HepG2 (cell line): ENCODE measurements around the gene CYYR1. TPM values are rescaled to one million over a fixed set of nuclear protein-coding genes. Genes with fewer than 3 reads are reported as not detected.

Source experiments
- ATAC-seq: fragments of 200-7000 bp; cut with Tn5 transposase; 3 replicates; pipeline ENCODE4 v1.9.1; 2020; ENCODE audit warnings: mild to moderate bottlenecking, moderate library complexity
- BruUV-seq: library from RNA; stranded (reverse); fragments of 400-500 nt; replicated peaks from 2 replicates; lab custom pipeline; 2021; lab: Mats Ljungman, UMichigan
- CTCF ChIA-PET: fragments of 300-600 bp; formaldehyde crosslinking; extraction: SDS; loops from one replicate; lab custom pipeline; 2021; ENCODE audit warnings: low total read pairs, inconsistent platforms, low intra/inter-chr PET ratio; lab: Yijun Ruan, JAX
- POLR2A ChIA-PET: fragments of 350-600 bp; sonication (Branson Sonifier 250); formaldehyde crosslinking; loops from one replicate; lab custom pipeline; 2020; ENCODE audit warnings: antibody characterized with exemption, inconsistent platforms; lab: Yijun Ruan, JAX
- DNase-seq: peaks from one replicate; pipeline ENCODE4 v3.0.0-alpha.2; 2015; ENCODE audit warnings: low spot score
- FAIRE-seq: peaks from 3 replicates; lab custom pipeline; 2011; peaks lifted over from hg19 to GRCh38; lab: Jason Lieb, UNC
- H2AFZ ChIP-seq: one replicate; pipeline ENCODE4 v1.6.1; 2011; ENCODE audit warnings: low read length, inconsistent platforms
- H3K27ac ChIP-seq: fragments of 300-600 bp; 3 replicates; pipeline ENCODE4 v1.8.0; 2011; ENCODE audit warnings: mixed run types, mild to moderate bottlenecking, mixed read lengths, low read length, inconsistent platforms; ENCODE audit not compliant: insufficient read depth; ENCODE audit errors: extremely low read length
- H3K27me3 ChIP-seq, 2 experiments: fragments of 200-600 bp in 1 of 2; 2 replicates in 1 of 2; 3 replicates in 1 of 2; pipeline versions ENCODE4 v1.6.0 to v1.8.0; 2011; ENCODE audit warnings: low read length in 2 of 2, mild to moderate bottlenecking in 2 of 2, moderate library complexity in 2 of 2, inconsistent platforms in 1 of 2; ENCODE audit not compliant: insufficient read depth in 2 of 2, control insufficient read depth in 1 of 2
- H3K36me3 ChIP-seq, 2 experiments: fragments of 200-600 bp in 1 of 2; replicated peaks in 1 of 2; 2 replicates in 1 of 2; 3 replicates in 1 of 2; pipeline versions ENCODE4 v1.5.1 to v1.8.0; 2011; ENCODE audit warnings: low read length in 2 of 2, inconsistent platforms in 1 of 2; ENCODE audit not compliant: insufficient read depth in 2 of 2, control insufficient read depth in 1 of 2
- H3K4me1 ChIP-seq: 2 replicates; pipeline ENCODE4 v1.5.1; 2012; ENCODE audit warnings: low read length, inconsistent platforms; ENCODE audit not compliant: insufficient read depth
- H3K4me2 ChIP-seq: 2 replicates; pipeline ENCODE4 v1.6.0; 2011; ENCODE audit warnings: low read depth, low read length, inconsistent platforms
- H3K4me3 ChIP-seq, 3 experiments: fragments of 200-600 bp in 1 of 3; sonication (generic), shearing (Covaris generic) in 1 of 3; replicated peaks in 1 of 3; 2 replicates each; pipeline ENCODE4 v1.5.1; 2011 to 2016; ENCODE audit warnings: low read length in 3 of 3, inconsistent platforms in 2 of 3, low read depth in 2 of 3, mild to moderate bottlenecking in 2 of 3, control low read depth in 1 of 3, mixed read lengths in 1 of 3; ENCODE audit not compliant: insufficient read depth in 1 of 3
- H3K79me2 ChIP-seq: one replicate; pipeline ENCODE4 v1.6.1; 2011; ENCODE audit warnings: low read length, inconsistent platforms; ENCODE audit not compliant: insufficient read depth
- H3K9ac ChIP-seq: 2 replicates; pipeline ENCODE4 v1.6.0; 2011; ENCODE audit warnings: mild to moderate bottlenecking, low read depth, low read length, inconsistent platforms; ENCODE audit not compliant: insufficient read depth
- H3K9me3 ChIP-seq: 2 replicates; pipeline ENCODE4 v1.5.1; 2012; ENCODE audit warnings: mild to moderate bottlenecking, low read length
- H4K20me1 ChIP-seq: 2 replicates; pipeline ENCODE4 v1.6.0; 2011; ENCODE audit warnings: inconsistent platforms, mild to moderate bottlenecking, low read length, moderate library complexity; ENCODE audit not compliant: insufficient read depth
- FOSL2 ChIP-seq: sonication (generic); formaldehyde crosslinking; IDR thresholded peaks from 2 replicates; pipeline ENCODE4 v1.4.0; 2020; ENCODE audit warnings: missing genetic modification reagents
- FOXK2 ChIP-seq: fragments of 450-650 bp; IDR thresholded peaks from 2 replicates; pipeline ENCODE4 v1.6.1; 2016
- FOXM1 ChIP-seq: sonication (generic); formaldehyde crosslinking; IDR thresholded peaks from 2 replicates; pipeline ENCODE4 v1.5.0; 2020; ENCODE audit warnings: missing genetic modification reagents
- HOXA5 ChIP-seq: sonication (generic); formaldehyde crosslinking; IDR thresholded peaks from 2 replicates; pipeline ENCODE4 v1.4.0; 2020; ENCODE audit warnings: missing genetic modification reagents
- IKZF1 ChIP-seq: fragments of 450-650 bp; IDR thresholded peaks from 2 replicates; pipeline ENCODE4 v1.7.1; 2016
- MAFK ChIP-seq, 2 experiments: IDR thresholded peaks in 1 of 2; conservative IDR thresholded peaks in 1 of 2; 2 replicates each; pipeline ENCODE4 v1.6.1; 2011; ENCODE audit warnings: improper control_type of control experiment in 2 of 2, low read length in 2 of 2
- NKX3-1 ChIP-seq: sonication (generic); formaldehyde crosslinking; IDR thresholded peaks from 2 replicates; pipeline ENCODE4 v1.5.0; 2020; ENCODE audit warnings: missing genetic modification reagents
- POLR2A ChIP-seq, 2 experiments: IDR thresholded peaks; 2 replicates each; pipeline ENCODE4 v1.6.1; 2011; ENCODE audit warnings: low read depth in 2 of 2, low read length in 2 of 2, mild to moderate bottlenecking in 1 of 2, moderate library complexity in 1 of 2; ENCODE audit not compliant: insufficient read depth in 1 of 2
- SCMH1 ChIP-seq: sonication (generic); formaldehyde crosslinking; IDR thresholded peaks from 2 replicates; pipeline ENCODE4 v1.9.0; 2021; ENCODE audit warnings: missing genetic modification reagents, mild to moderate bottlenecking, borderline replicate concordance
- SRSF4 ChIP-seq: fragments of 200-400 bp; formaldehyde crosslinking; IDR thresholded peaks from one replicate; pipeline ENCODE4 v1.6.1; 2018; ENCODE audit warnings: mild to moderate bottlenecking, low read depth, low read length, moderate library complexity; ENCODE audit not compliant: poor library complexity, severe bottlenecking
- YEATS2 ChIP-seq: sonication (generic); formaldehyde crosslinking; IDR thresholded peaks from 2 replicates; pipeline ENCODE4 v1.4.0; 2020; ENCODE audit warnings: missing genetic modification reagents, borderline replicate concordance
- ZNF607 ChIP-seq: sonication (generic); formaldehyde crosslinking; IDR thresholded peaks from 2 replicates; pipeline ENCODE4 v1.5.1; 2020; ENCODE audit warnings: missing genetic modification reagents, mild to moderate bottlenecking, borderline replicate concordance
- WGBS: methylation state at CpG from one replicate; pipeline ENCODE4 v1.1.6; 2017; ENCODE audit warnings: low lambda C conversion rate; 5-methylcytosine and 5-hydroxymethylcytosine counted together
- in situ Hi-C: cut with HindIII; loops from 2 replicates; pipeline ENCODE4 v1.10.0; 2017; ENCODE audit warnings: low pct_unique_long_range_greater_than_20kb; ENCODE audit not compliant: extremely low pct_ligation_motif_present
- intact Hi-C: fragments of 100-400 bp; cut with micrococcal nuclease; formaldehyde crosslinking; loops from one replicate; pipeline ENCODE4 v1.10.0; 2022; ENCODE audit not compliant: unreplicated experiment
- polyA plus RNA-seq, 8 experiments: library from polyadenylated mRNA; depleted of rRNA in 3 of 8; stranded (reverse) in 7 of 8; unstranded in 1 of 8; fragments of >200 nt; fragmentation: Illumina TruSeq in 4 of 8; extraction: Trizol in 4 of 8; gene quantifications; 2 replicates each; pipeline versions ENCODE4 v1.2.1 to v1.2.3, GENCODE V29; 2011 to 2016; ENCODE audit warnings: low read depth in 4 of 8, missing spikeins in 1 of 8, mixed read lengths in 1 of 8; ENCODE audit not compliant: insufficient read depth in 1 of 8
- total RNA-seq, 5 experiments: library from RNA; depleted of rRNA; stranded (reverse); fragments of >200 nt; fragmentation: Illumina TruSeq; extraction: Trizol; gene quantifications; 2 replicates each; pipeline ENCODE4 v1.2.3, GENCODE V29; 2016; ENCODE audit warnings: low read depth in 1 of 5
- TF ChIP-seq, protein P1 (sequence below): sonication (generic); formaldehyde crosslinking; IDR thresholded peaks from 2 replicates; pipeline ENCODE4 v1.5.1; 2020; ENCODE audit warnings: mild to moderate bottlenecking, missing genetic modification reagents, moderate library complexity
- TF ChIP-seq, protein P2 (sequence below): sonication (generic); formaldehyde crosslinking; IDR thresholded peaks from 2 replicates; pipeline ENCODE4 v1.4.0; 2020; ENCODE audit warnings: missing genetic modification reagents
- TF ChIP-seq, protein P3 (sequence below): sonication (generic); formaldehyde crosslinking; IDR thresholded peaks from 2 replicates; pipeline ENCODE4 v1.8.0; 2022; ENCODE audit warnings: missing genetic modification reagents, mild to moderate bottlenecking, borderline replicate concordance
- TF ChIP-seq, protein P4 (sequence below): sonication (generic); formaldehyde crosslinking; IDR thresholded peaks from 2 replicates; pipeline ENCODE4 v1.5.1; 2020; ENCODE audit warnings: missing genetic modification reagents, mild to moderate bottlenecking, borderline replicate concordance
- TF ChIP-seq, protein P5 (sequence below): sonication (generic); IDR thresholded peaks from 2 replicates; pipeline ENCODE4 v1.6.1; 2016; ENCODE audit warnings: low read depth, borderline replicate concordance

The CYYR1 gene
- total and polyA plus RNA-seq, 2 of the 13 experiments (the other 11 are each of a cell fraction or from before 2014, with no cell fraction given) = not detected

DNA sequence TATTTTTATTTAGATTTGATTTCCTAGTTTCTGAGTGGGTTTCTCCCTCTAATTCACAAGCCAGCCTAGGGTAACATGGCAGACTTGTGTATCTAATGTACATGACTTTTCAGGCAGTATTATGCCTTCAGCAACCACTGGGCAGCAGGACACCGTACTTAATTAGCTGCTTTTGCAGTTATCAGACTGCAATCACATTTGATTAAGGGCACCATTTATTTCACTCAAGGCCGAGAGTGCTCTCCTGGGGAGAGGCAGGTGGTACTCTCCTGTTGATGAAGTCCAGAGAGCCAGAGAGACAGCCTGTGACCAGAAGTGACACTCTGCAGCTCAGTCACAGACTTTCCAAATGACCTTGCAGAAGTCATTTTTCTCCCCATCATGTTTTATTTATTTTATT is 18.7 kb downstream of the CYYR1 start:
- Histone ChIP-seq H3K36me3 (no peaks in the 10 kb centered on the region), H3K79me2 (no peaks in the 10 kb centered on the region), H3K9ac (no peak overlapping the region), H3K27ac (no peak overlapping the region), H3K9me3 (peaks cover 82% of the 10 kb centered on the region), H3K4me3 (no peak overlapping the region), H3K4me1 (no peaks in the 10 kb centered on the region), H3K27me3 (no peaks in the 10 kb centered on the region), H3K4me2 (no peak overlapping the region), H2AFZ (no peak overlapping the region), H4K20me1 (no peaks in the 10 kb centered on the region)
- WGBS = 0% methylated on average over 2 of the region's 2 CpGs
- no TSS peak for BruUV-seq
- intact Hi-C loops = no loop called here
- CTCF ChIA-PET = no interaction called here
- POLR2A ChIA-PET = no interaction called here
- FAIRE-seq = no peak
- ATAC-seq = no peak
- in situ Hi-C loops = no loop called here
- DNase-seq = no peak
- TF ChIP-seq, protein P1, sequence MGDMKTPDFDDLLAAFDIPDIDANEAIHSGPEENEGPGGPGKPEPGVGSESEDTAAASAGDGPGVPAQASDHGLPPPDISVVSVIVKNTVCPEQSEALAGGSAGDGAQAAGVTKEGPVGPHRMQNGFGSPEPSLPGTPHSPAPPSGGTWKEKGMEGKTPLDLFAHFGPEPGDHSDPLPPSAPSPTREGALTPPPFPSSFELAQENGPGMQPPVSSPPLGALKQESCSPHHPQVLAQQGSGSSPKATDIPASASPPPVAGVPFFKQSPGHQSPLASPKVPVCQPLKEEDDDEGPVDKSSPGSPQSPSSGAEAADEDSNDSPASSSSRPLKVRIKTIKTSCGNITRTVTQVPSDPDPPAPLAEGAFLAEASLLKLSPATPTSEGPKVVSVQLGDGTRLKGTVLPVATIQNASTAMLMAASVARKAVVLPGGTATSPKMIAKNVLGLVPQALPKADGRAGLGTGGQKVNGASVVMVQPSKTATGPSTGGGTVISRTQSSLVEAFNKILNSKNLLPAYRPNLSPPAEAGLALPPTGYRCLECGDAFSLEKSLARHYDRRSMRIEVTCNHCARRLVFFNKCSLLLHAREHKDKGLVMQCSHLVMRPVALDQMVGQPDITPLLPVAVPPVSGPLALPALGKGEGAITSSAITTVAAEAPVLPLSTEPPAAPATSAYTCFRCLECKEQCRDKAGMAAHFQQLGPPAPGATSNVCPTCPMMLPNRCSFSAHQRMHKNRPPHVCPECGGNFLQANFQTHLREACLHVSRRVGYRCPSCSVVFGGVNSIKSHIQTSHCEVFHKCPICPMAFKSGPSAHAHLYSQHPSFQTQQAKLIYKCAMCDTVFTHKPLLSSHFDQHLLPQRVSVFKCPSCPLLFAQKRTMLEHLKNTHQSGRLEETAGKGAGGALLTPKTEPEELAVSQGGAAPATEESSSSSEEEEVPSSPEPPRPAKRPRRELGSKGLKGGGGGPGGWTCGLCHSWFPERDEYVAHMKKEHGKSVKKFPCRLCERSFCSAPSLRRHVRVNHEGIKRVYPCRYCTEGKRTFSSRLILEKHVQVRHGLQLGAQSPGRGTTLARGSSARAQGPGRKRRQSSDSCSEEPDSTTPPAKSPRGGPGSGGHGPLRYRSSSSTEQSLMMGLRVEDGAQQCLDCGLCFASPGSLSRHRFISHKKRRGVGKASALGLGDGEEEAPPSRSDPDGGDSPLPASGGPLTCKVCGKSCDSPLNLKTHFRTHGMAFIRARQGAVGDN = no peak
- TF ChIP-seq FOXM1 (CRISPR knock-in tag) = no peak
- TF ChIP-seq HOXA5 (CRISPR knock-in tag) = no peak
- TF ChIP-seq, protein P2, sequence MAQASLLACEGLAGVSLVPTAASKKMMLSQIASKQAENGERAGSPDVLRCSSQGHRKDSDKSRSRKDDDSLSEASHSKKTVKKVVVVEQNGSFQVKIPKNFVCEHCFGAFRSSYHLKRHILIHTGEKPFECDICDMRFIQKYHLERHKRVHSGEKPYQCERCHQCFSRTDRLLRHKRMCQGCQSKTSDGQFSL (CRISPR knock-in tag) = no peak
- TF ChIP-seq YEATS2 = no peak
- no peak for TF ChIP-seq POLR2A (IDR thresholded peaks at IDR 0.05; ENCODE audit: insufficient read depth in 1 of 2, low read depth in 2 of 2, low read length in 2 of 2)
- no peak for TF ChIP-seq SCMH1 (CRISPR knock-in tag)
- TF ChIP-seq NKX3-1 (CRISPR knock-in tag) = no peak
- TF ChIP-seq ZNF607 (CRISPR knock-in tag) = no peak
- TF ChIP-seq MAFK (conservative IDR thresholded peaks at IDR 0.05 in 1 of 2, IDR thresholded peaks at IDR 0.05 in 1 of 2; ENCODE audit: low read length in 2 of 2) = no peak
- TF ChIP-seq, protein P3, sequence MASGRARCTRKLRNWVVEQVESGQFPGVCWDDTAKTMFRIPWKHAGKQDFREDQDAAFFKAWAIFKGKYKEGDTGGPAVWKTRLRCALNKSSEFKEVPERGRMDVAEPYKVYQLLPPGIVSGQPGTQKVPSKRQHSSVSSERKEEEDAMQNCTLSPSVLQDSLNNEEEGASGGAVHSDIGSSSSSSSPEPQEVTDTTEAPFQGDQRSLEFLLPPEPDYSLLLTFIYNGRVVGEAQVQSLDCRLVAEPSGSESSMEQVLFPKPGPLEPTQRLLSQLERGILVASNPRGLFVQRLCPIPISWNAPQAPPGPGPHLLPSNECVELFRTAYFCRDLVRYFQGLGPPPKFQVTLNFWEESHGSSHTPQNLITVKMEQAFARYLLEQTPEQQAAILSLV = no peak
- TF ChIP-seq, protein P4, sequence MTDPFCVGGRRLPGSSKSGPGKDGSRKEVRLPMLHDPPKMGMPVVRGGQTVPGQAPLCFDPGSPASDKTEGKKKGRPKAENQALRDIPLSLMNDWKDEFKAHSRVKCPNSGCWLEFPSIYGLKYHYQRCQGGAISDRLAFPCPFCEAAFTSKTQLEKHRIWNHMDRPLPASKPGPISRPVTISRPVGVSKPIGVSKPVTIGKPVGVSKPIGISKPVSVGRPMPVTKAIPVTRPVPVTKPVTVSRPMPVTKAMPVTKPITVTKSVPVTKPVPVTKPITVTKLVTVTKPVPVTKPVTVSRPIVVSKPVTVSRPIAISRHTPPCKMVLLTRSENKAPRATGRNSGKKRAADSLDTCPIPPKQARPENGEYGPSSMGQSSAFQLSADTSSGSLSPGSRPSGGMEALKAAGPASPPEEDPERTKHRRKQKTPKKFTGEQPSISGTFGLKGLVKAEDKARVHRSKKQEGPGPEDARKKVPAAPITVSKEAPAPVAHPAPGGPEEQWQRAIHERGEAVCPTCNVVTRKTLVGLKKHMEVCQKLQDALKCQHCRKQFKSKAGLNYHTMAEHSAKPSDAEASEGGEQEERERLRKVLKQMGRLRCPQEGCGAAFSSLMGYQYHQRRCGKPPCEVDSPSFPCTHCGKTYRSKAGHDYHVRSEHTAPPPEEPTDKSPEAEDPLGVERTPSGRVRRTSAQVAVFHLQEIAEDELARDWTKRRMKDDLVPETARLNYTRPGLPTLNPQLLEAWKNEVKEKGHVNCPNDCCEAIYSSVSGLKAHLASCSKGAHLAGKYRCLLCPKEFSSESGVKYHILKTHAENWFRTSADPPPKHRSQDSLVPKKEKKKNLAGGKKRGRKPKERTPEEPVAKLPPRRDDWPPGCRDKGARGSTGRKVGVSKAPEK (CRISPR knock-in tag) = no peak
- no peak for TF ChIP-seq FOXK2
- TF ChIP-seq IKZF1 = no peak
- TF ChIP-seq FOSL2 (CRISPR knock-in tag) = no peak
- no peak for TF ChIP-seq SRSF4
- TF ChIP-seq, protein P5, sequence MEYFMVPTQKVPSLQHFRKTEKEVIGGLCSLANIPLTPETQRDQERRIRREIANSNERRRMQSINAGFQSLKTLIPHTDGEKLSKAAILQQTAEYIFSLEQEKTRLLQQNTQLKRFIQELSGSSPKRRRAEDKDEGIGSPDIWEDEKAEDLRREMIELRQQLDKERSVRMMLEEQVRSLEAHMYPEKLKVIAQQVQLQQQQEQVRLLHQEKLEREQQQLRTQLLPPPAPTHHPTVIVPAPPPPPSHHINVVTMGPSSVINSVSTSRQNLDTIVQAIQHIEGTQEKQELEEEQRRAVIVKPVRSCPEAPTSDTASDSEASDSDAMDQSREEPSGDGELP = no peak
